Measurements from ENCODE around the gene PAPSS2. TPM values are rescaled to one million over a fixed set of nuclear protein-coding genes. Genes with fewer than 3 reads are reported as not detected.

PAPSS2 gene
- total and polyA plus RNA-seq, 8 donors = 1.3 to 17.3 (median 10.8) TPM

GRCh38 chr10:87751274-87751673 is 91.6 kb downstream of the PAPSS2 start:
- DNase-seq = no peak
- 91 to 100% (median 92%) methylated on average over 2 of the region's 2 CpGs for WGBS, 5 donors
- Histone ChIP-seq H3K27me3 (no peaks in the 10 kb centered on the region), H3K4me3 (no peak overlapping the region), H3K4me1 (peaks cover 0 to 7% (median 0%) of the 10 kb centered on the region in 4 donors), H3K9me3 (no peaks in the 10 kb centered on the region), H3K36me3 (peaks cover 6 to 33% (median 23%) of the 10 kb centered on the region in 4 donors), H3K27ac (no peak overlapping the region)
- no peak for TF ChIP-seq POLR2AphosphoS5 (IDR thresholded peaks at IDR 0.05)
- TF ChIP-seq EP300 (IDR thresholded peaks at IDR 0.05) = no peak
- no peak for TF ChIP-seq POLR2A (IDR thresholded peaks at IDR 0.05)
- no peak for TF ChIP-seq CTCF (IDR thresholded peaks at IDR 0.05)
- intact Hi-C loops (cut with DNase I; ENCODE audit: low total_unique reads) = no loop called here

GRCh38 chr10:87752566-87752965 is 92.9 kb downstream of the PAPSS2 start:
- Histone ChIP-seq H3K27ac (no peak overlapping the region), H3K27me3 (no peaks in the 10 kb centered on the region), H3K9me3 (no peaks in the 10 kb centered on the region), H3K4me1 (peaks cover 0 to 7% (median 0%) of the 10 kb centered on the region in 4 donors), H3K4me3 (no peak overlapping the region), H3K36me3 (peaks cover 6 to 36% (median 26%) of the 10 kb centered on the region in 4 donors)
- DNase-seq = no peak
- no peak for TF ChIP-seq POLR2AphosphoS5 (IDR thresholded peaks at IDR 0.05)
- no peak for TF ChIP-seq CTCF (IDR thresholded peaks at IDR 0.05)
- no peak for TF ChIP-seq EP300 (IDR thresholded peaks at IDR 0.05)
- TF ChIP-seq POLR2A (IDR thresholded peaks at IDR 0.05) = no peak
- intact Hi-C loops (cut with DNase I; ENCODE audit: low total_unique reads) = no loop called here
- WGBS, 5 donors = 80 to 87% (median 84%) methylated on average over 2 of the region's 2 CpGs

GRCh38 chr10:87753995-87754866 is 94.6 kb downstream of the PAPSS2 start:
- DNase-seq = no peak
- Histone ChIP-seq H3K27ac (no peak overlapping the region), H3K27me3 (no peaks in the 10 kb centered on the region), H3K4me3 (no peak overlapping the region), H3K9me3 (no peaks in the 10 kb centered on the region), H3K36me3 (peaks cover 6 to 41% (median 33%) of the 10 kb centered on the region in 4 donors), H3K4me1 (peaks cover 0 to 7% (median 0%) of the 10 kb centered on the region in 4 donors)
- TF ChIP-seq EP300 (IDR thresholded peaks at IDR 0.05) (no peak), POLR2A (IDR thresholded peaks at IDR 0.05) (no peak), POLR2AphosphoS5 (IDR thresholded peaks at IDR 0.05) (no peak), CTCF (IDR thresholded peaks at IDR 0.05) (no peak)
- 84 to 89% (median 86%) methylated on average over 8 of the region's 8 CpGs for WGBS, 5 donors
- intact Hi-C loops (cut with DNase I; ENCODE audit: low total_unique reads) = no loop called here

GRCh38 chr10:87757685-87758084 is 98.0 kb downstream of the PAPSS2 start:
- intact Hi-C loops (cut with DNase I; ENCODE audit: low total_unique reads) = no loop called here
- Histone ChIP-seq H3K36me3 (peaks cover 6 to 54% (median 48%) of the 10 kb centered on the region in 4 donors), H3K27me3 (no peaks in the 10 kb centered on the region)

More at GRCh38 chr10:87757685-87758084, 98.0 kb downstream of the PAPSS2 start:
- no peak for TF ChIP-seq CTCF (IDR thresholded peaks at IDR 0.05)
- TF ChIP-seq POLR2AphosphoS5 (IDR thresholded peaks at IDR 0.05) = no peak
- no peak for TF ChIP-seq EP300 (IDR thresholded peaks at IDR 0.05)
- no peak for TF ChIP-seq POLR2A (IDR thresholded peaks at IDR 0.05)
- DNase-seq = no peak
- Histone ChIP-seq H3K4me1 (no peaks in the 10 kb centered on the region), H3K4me3 (no peak overlapping the region), H3K9me3 (no peaks in the 10 kb centered on the region), H3K27ac (no peak overlapping the region)
- 73 to 90% (median 80%) methylated on average over 1 of the region's 1 CpG for WGBS, 5 donors
